Measurements from ENCODE around the gene CDH5.

GRCh38 chr16:66390346-66391108 is 24.0 kb downstream of the CDH5 start:
- TF ChIP-seq POLR2A (IDR thresholded peaks at IDR 0.05) (no peak), CTCF (IDR thresholded peaks at IDR 0.05 in 8 of 11, conservative IDR thresholded peaks at IDR 0.05 in 3 of 11) (no peak)
